Endothelial cell of umbilical vein (primary cell): Measurements from ENCODE around the gene GPHB5. TPM values are rescaled to one million over a fixed set of nuclear protein-coding genes. Genes with fewer than 3 reads are reported as not detected.

Experiments
- BruUV-seq: library from RNA; stranded (reverse); fragments of 400-500 nt; replicated peaks from 2 replicates; lab custom pipeline; 2021; lab: Mats Ljungman, UMichigan
- CTCF ChIA-PET: fragments of 300-600, 350-600 bp; sonication (Branson Sonifier 250); formaldehyde crosslinking; loops from one replicate; lab custom pipeline; 2021; ENCODE audit warnings: antibody characterized with exemption, inconsistent platforms; lab: Charles Lee
- POLR2A ChIA-PET: fragments of 300-600, 350-600 bp; sonication (Branson Sonifier 250); formaldehyde crosslinking; loops from one replicate; lab custom pipeline; 2021; ENCODE audit warnings: antibody characterized with exemption, inconsistent platforms; lab: Charles Lee
- DNase-seq: peaks from one replicate; pipeline ENCODE4 v3.0.0-alpha.2; 2011; ENCODE audit warnings: low read depth, low spot score
- FAIRE-seq: peaks from 2 replicates; lab custom pipeline; 2011; peaks lifted over from hg19 to GRCh38; lab: Jason Lieb, UNC
- H2AFZ ChIP-seq: 2 replicates; pipeline ENCODE4 v1.6.0; 2012; ENCODE audit warnings: low read depth, low read length, control low read depth, inconsistent platforms
- H3K27ac ChIP-seq: 2 replicates; pipeline ENCODE4 v1.5.1; 2011; ENCODE audit warnings: low read depth, mild to moderate bottlenecking, control low read depth, low read length, moderate library complexity; ENCODE audit not compliant: insufficient read depth
- H3K27me3 ChIP-seq, 2 experiments: 2 replicates each; pipeline versions ENCODE4 v1.6.0 to v1.6.1; 2011; ENCODE audit warnings: low read length in 2 of 2, mixed read lengths in 1 of 2; ENCODE audit not compliant: control insufficient read depth in 2 of 2, insufficient read depth in 2 of 2
- H3K36me3 ChIP-seq, 2 experiments: 2 replicates in 1 of 2; 3 replicates in 1 of 2; pipeline ENCODE4 v1.5.1; 2011; ENCODE audit warnings: low read length in 2 of 2, mild to moderate bottlenecking in 1 of 2, moderate library complexity in 1 of 2; ENCODE audit not compliant: control insufficient read depth in 2 of 2, insufficient read depth in 2 of 2; ENCODE audit errors: extremely low read depth in 1 of 2
- H3K4me1 ChIP-seq: 3 replicates; pipeline ENCODE4 v1.5.1; 2011; ENCODE audit warnings: mild to moderate bottlenecking, low read length; ENCODE audit not compliant: control insufficient read depth, insufficient read depth; ENCODE audit errors: extremely low read depth
- H3K4me2 ChIP-seq: 2 replicates; pipeline ENCODE4 v1.6.1; 2011; ENCODE audit warnings: low read length, control low read depth, mixed read lengths; ENCODE audit not compliant: insufficient read depth
- H3K4me3 ChIP-seq, 3 experiments: fragments of 200-600 bp in 1 of 3; sonication (generic), shearing (Covaris generic) in 1 of 3; replicated peaks in 1 of 3; 2 replicates each; pipeline ENCODE4 v1.5.1; 2011 to 2016; ENCODE audit warnings: control low read depth in 3 of 3, low read length in 3 of 3, mild to moderate bottlenecking in 2 of 3, inconsistent platforms in 1 of 3, low read depth in 1 of 3, moderate library complexity in 1 of 3; ENCODE audit not compliant: insufficient read depth in 1 of 3
- H3K79me2 ChIP-seq: 2 replicates; pipeline ENCODE4 v1.6.0; 2012; ENCODE audit warnings: low read length, inconsistent platforms; ENCODE audit not compliant: control insufficient read depth, insufficient read depth
- H3K9ac ChIP-seq: replicated peaks from 2 replicates; pipeline ENCODE3; 2011; ENCODE audit warnings: low read length, control low read depth; ENCODE audit not compliant: insufficient read depth; ENCODE audit errors: extremely low read depth
- H3K9me1 ChIP-seq: replicated peaks from 3 replicates; pipeline ENCODE4 v1.6.0; 2011; ENCODE audit warnings: mild to moderate bottlenecking, low read length; ENCODE audit not compliant: control insufficient read depth, insufficient read depth; ENCODE audit errors: extremely low read depth
- H3K9me3 ChIP-seq: replicated peaks from 2 replicates; pipeline ENCODE4 v1.5.1; 2012; ENCODE audit warnings: low read length, inconsistent platforms; ENCODE audit not compliant: control insufficient read depth, insufficient read depth
- H4K20me1 ChIP-seq: replicated peaks from 2 replicates; pipeline ENCODE3; 2011; ENCODE audit warnings: mild to moderate bottlenecking, low read length; ENCODE audit not compliant: control insufficient read depth, insufficient read depth; ENCODE audit errors: extremely low read depth
- CTCF ChIP-seq, 2 donors: IDR thresholded peaks; 1 replicate in 1 of 2; 2 replicates in 1 of 2; pipeline ENCODE4 v1.5.1; 2011; ENCODE audit warnings: low read length in 2 of 2, mild to moderate bottlenecking in 2 of 2, moderate library complexity in 2 of 2, control low read depth in 1 of 2, inconsistent platforms in 1 of 2, low read depth in 1 of 2; ENCODE audit not compliant: insufficient read depth in 1 of 2; ENCODE audit errors: extremely low read depth in 1 of 2
- EZH2 ChIP-seq: IDR thresholded peaks from 2 replicates; pipeline ENCODE4 v1.6.1; 2012; ENCODE audit warnings: borderline replicate concordance, low read depth, mild to moderate bottlenecking, moderate library complexity, low read length, inconsistent platforms; ENCODE audit not compliant: severe bottlenecking
- FOS ChIP-seq: IDR thresholded peaks from 2 replicates; pipeline ENCODE4 v1.6.1; 2011; ENCODE audit warnings: mild to moderate bottlenecking, low read length, moderate library complexity, borderline replicate concordance; ENCODE audit not compliant: insufficient read depth
- GATA2 ChIP-seq: IDR thresholded peaks from 2 replicates; pipeline ENCODE4 v1.7.0; 2011; ENCODE audit warnings: low read depth, mild to moderate bottlenecking, moderate library complexity, mixed read lengths, low read length; ENCODE audit not compliant: insufficient read length, insufficient read depth
- JUN ChIP-seq: IDR thresholded peaks from 2 replicates; pipeline ENCODE4 v1.6.1; 2011; ENCODE audit warnings: borderline replicate concordance, low read depth; ENCODE audit not compliant: insufficient read length, insufficient read depth
- MYC ChIP-seq: IDR thresholded peaks from one replicate; pipeline ENCODE4 v1.6.1; 2011; ENCODE audit warnings: mild to moderate bottlenecking, low read depth, low read length
- POLR2A ChIP-seq: IDR thresholded peaks from 2 replicates; pipeline ENCODE4 v1.6.1; 2012; ENCODE audit warnings: low read depth, mild to moderate bottlenecking, control low read depth, low read length
- POLR2AphosphoS5 ChIP-seq: IDR thresholded peaks from 2 replicates; pipeline ENCODE4 v1.6.1; 2012; ENCODE audit warnings: low read depth, mild to moderate bottlenecking, control low read depth, low read length, moderate library complexity; ENCODE audit not compliant: insufficient read depth
- dilution Hi-C: fragments of 300-500 bp; cut with MboI; formaldehyde crosslinking; loops from one replicate; pipeline ENCODE4 v1.15.0; 2019; ENCODE audit warnings: low sequenced_read_pairs; ENCODE audit not compliant: extremely low pct_ligation_motif_present
- intact Hi-C: fragments of 100-400 bp; cut with micrococcal nuclease; formaldehyde crosslinking; loops from one replicate; pipeline ENCODE4 v1.10.0; 2022
- polyA plus RNA-seq, 4 experiments: library from polyadenylated mRNA; depleted of rRNA in 3 of 4; stranded (reverse) in 3 of 4; unstranded in 1 of 4; fragments of >200 nt; gene quantifications; 2 replicates each; pipeline versions ENCODE4 v1.2.1 to v1.2.3, GENCODE V29; 2011 to 2012; ENCODE audit warnings: missing spikeins in 1 of 4
- total RNA-seq: library from RNA; stranded (reverse); gene quantifications from 2 replicates; pipeline ENCODE4 v1.2.3, GENCODE V29; 2021
- TF ChIP-seq, protein P1 (sequence below): IDR thresholded peaks from 2 replicates; pipeline ENCODE4 v1.6.1; 2011; ENCODE audit not compliant: insufficient read depth, insufficient read length

Gene GPHB5
- total and polyA plus RNA-seq, 2 donors (not counting 3 experiments of a cell fraction or from before 2014, with no cell fraction given), result not detected

GRCh38 chr14:63292805-63293204 is 25.9 kb downstream of the GPHB5 start:
- Histone ChIP-seq H3K4me2 (no peak overlapping the region), H3K4me1 (no peaks in the 10 kb centered on the region), H3K36me3 (peaks cover 27 to 34% of the 10 kb centered on the region in 2 experiments), H2AFZ (no peak overlapping the region), H3K9me1 (no peaks in the 10 kb centered on the region), H3K9ac (no peak overlapping the region), H4K20me1 (no peaks in the 10 kb centered on the region), H3K27me3 (no peaks in the 10 kb centered on the region), H3K27ac (no peak overlapping the region), H3K9me3 (no peaks in the 10 kb centered on the region), H3K4me3 (no peak overlapping the region), H3K79me2 (no peaks in the 10 kb centered on the region)
- FAIRE-seq (no peak), DNase-seq (no peak)
- TF ChIP-seq POLR2AphosphoS5 (no peak), FOS (no peak), EZH2 (no peak), POLR2A (no peak), CTCF (IDR thresholded peaks at IDR 0.05; ENCODE audit: extremely low read depth in 1 of 2, insufficient read depth in 1 of 2, low read depth in 1 of 2, low read length in 2 of 2) (no peak), JUN (no peak), MYC (no peak), GATA2 (no peak)
- TF ChIP-seq, protein P1, sequence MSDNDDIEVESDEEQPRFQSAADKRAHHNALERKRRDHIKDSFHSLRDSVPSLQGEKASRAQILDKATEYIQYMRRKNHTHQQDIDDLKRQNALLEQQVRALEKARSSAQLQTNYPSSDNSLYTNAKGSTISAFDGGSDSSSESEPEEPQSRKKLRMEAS, result no peak
- POLR2A ChIA-PET, result no interaction called here
- dilution Hi-C loops, result no loop called here
- no TSS peak for BruUV-seq
- CTCF ChIA-PET, result interaction anchor here (1.3 kb wide), 1 partner anchor 119 kb away, joined by 4 read pairs; no protein-coding TSS in a partner anchor
- intact Hi-C loops, result no loop called here
